Measurements from ENCODE around the gene MGMT. TPM values are rescaled to one million over a fixed set of nuclear protein-coding genes. Genes with fewer than 3 reads are reported as not detected.

The MGMT gene
- polyA plus RNA-seq, 1 experiment, result 10.9 TPM

DNA sequence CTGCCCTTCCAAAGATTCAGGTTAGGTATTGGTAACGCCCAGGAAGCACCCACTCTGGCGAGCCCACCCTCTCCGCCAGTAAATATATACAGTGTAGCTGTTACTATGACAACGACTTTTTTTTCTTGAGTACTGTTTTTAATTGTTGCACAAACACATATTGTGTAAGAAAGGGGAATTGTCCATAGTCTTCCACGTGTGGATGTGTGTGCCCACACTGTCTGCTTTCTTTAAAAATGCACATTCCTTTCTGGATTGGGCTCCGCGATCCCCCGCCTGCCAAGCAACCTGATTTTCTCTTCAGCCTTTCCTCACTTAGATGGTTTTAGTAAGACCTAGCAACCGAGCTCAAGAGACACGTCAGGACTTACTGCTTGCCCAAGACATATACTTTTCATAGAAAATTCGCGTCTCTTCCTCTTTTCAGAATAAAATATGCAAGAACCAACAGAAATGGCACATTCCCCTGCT is 249.2 kb downstream of the MGMT start:
- Histone ChIP-seq H3K4me3 (ENCODE audit: low read depth, low read length) (no peak overlapping the region), H3K27ac (ENCODE audit: low read depth, low read length) (no peak overlapping the region), H3K9me3 (ENCODE audit: control insufficient read depth, insufficient read depth, low read length) (peaks cover 23% of the 10 kb centered on the region), H3K27me3 (ENCODE audit: control insufficient read depth, insufficient read depth, low read length) (no peaks in the 10 kb centered on the region)
- ChIA-PET POLR2A (no interaction called here), CTCF (no interaction called here)
- DNase-seq (ENCODE audit: low read depth, low spot score), result no peak
- TF ChIP-seq, protein P1, sequence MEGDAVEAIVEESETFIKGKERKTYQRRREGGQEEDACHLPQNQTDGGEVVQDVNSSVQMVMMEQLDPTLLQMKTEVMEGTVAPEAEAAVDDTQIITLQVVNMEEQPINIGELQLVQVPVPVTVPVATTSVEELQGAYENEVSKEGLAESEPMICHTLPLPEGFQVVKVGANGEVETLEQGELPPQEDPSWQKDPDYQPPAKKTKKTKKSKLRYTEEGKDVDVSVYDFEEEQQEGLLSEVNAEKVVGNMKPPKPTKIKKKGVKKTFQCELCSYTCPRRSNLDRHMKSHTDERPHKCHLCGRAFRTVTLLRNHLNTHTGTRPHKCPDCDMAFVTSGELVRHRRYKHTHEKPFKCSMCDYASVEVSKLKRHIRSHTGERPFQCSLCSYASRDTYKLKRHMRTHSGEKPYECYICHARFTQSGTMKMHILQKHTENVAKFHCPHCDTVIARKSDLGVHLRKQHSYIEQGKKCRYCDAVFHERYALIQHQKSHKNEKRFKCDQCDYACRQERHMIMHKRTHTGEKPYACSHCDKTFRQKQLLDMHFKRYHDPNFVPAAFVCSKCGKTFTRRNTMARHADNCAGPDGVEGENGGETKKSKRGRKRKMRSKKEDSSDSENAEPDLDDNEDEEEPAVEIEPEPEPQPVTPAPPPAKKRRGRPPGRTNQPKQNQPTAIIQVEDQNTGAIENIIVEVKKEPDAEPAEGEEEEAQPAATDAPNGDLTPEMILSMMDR (IDR thresholded peaks at IDR 0.05; ENCODE audit: low read depth, low read length), result no peak

DNA sequence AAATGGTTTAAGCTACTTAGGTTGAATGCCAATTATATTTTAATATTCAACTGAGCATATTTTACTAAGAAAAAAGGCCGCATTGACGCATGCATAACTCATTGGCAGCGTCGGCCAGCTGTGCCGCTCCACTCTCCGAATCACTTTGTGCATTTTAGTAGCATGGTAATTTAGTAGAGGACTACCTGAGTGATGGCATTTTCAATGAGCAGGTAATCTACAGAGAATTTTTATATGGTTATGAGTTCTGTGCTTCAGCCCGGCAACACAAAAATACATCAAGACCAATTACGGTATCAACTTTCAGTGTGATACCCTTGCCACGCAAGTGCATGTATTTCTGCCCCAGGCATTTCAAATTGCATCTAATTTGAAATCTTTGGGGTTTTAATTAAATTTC is 249.8 kb downstream of the MGMT start:
- Histone ChIP-seq H3K27ac (ENCODE audit: low read depth, low read length) (no peak overlapping the region), H3K4me3 (ENCODE audit: low read depth, low read length) (no peak overlapping the region), H3K9me3 (ENCODE audit: control insufficient read depth, insufficient read depth, low read length) (peaks cover 23% of the 10 kb centered on the region), H3K27me3 (ENCODE audit: control insufficient read depth, insufficient read depth, low read length) (no peaks in the 10 kb centered on the region)
- TF ChIP-seq, protein P1 (IDR thresholded peaks at IDR 0.05; ENCODE audit: low read depth, low read length), result no peak
- no peak for DNase-seq (ENCODE audit: low read depth, low spot score)
- CTCF ChIA-PET, result no interaction called here
- POLR2A ChIA-PET, result no interaction called here

DNA sequence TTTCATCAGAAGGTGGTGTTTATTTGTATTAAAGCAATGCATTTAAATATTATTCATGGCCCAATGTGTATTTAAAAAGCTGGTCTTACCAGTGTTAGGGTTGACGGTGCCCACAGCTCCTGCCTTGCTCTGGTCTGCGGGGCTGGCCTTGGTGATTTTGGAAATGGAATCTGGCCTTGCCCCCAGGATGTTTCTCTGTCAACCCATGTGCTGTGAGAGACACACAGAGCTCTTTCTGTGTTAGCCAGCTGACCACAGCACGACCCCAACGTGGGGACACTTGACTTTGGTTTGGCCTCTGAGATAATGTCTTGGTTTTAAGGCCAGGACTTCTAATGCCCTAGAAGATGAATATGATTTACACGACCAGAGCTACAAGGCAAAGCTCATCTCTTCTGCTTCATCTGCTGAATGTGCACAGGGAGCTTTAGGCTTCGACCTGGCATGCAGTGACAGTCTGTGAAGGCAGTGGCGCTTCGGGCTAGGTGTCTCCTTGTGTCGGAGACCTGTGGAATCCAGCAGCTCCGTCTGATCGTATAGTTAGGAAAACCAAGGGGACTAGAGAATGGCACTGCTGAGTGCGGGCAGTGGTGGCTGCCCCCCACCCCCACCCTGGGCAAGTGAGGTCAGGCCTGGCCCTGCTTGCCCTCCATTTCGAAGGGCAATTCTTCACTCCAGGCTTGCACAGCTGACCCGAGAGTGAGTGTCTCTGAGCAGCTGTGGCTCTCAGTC is 250.9 kb downstream of the MGMT start:
- no peaks in the 10 kb centered on the region for H3K27me3 ChIP-seq (ENCODE audit: control insufficient read depth, insufficient read depth, low read length)
- no peak overlapping the region for H3K4me3 ChIP-seq (ENCODE audit: low read depth, low read length)
- H3K9me3 ChIP-seq (ENCODE audit: control insufficient read depth, insufficient read depth, low read length), result peaks cover 23% of the 10 kb centered on the region
- TF ChIP-seq, protein P1 (IDR thresholded peaks at IDR 0.05; ENCODE audit: low read depth, low read length), result no peak
- no peak for DNase-seq (ENCODE audit: low read depth, low spot score)
- H3K27ac ChIP-seq (ENCODE audit: low read depth, low read length), result no peak overlapping the region
- POLR2A ChIA-PET, result no interaction called here
- CTCF ChIA-PET, result no interaction called here

DNA sequence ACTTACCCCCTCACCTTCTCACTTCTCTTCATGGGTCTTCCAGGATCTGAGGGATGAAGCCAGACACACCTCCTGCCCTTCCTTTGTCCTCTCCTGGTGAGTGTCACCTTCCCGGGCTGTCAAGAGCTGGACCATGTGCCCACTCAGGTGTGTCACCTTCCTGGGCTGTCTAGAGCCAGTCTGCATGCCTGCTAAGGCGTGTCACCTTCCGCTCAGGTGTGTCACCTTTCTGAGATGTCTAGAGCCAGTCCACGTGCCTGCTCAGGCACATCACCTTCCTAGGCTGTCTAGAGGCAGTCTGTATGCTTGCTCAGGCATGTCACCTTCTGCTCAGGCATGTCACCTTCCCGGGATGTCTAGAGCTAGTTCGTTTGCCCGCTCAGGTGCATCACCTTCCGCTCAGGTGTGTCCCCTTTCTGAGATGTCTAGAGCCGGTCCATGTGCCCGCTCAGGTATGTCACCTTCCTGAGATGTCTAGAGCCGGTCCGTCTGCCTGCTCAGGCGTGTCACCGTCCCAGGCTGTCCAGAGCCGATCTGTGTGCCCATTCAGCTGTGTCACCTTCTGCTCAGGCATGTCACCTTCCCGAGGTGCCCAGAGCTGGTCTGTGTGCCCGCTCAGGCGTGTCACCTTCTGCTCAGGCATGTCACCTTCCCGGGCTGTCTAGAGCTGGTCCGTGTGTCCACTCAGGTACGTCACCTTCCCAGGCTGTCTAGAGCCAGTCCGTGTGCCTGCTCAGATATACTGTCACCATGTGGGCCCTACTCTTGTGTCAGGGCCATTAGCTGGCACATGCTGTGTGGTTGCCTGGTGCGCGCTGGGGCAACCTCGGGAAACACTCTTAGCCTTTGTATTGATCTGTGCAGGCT is 251.7 kb downstream of the MGMT start:
- no peak overlapping the region for H3K4me3 ChIP-seq (ENCODE audit: low read depth, low read length)
- TF ChIP-seq, protein P1 (IDR thresholded peaks at IDR 0.05; ENCODE audit: low read depth, low read length), result no peak
- DNase-seq (ENCODE audit: low read depth, low spot score), result no peak
- H3K9me3 ChIP-seq (ENCODE audit: control insufficient read depth, insufficient read depth, low read length), result peaks cover 23% of the 10 kb centered on the region
- no peaks in the 10 kb centered on the region for H3K27me3 ChIP-seq (ENCODE audit: control insufficient read depth, insufficient read depth, low read length)
- H3K27ac ChIP-seq (ENCODE audit: low read depth, low read length), result no peak overlapping the region
- CTCF ChIA-PET, result no interaction called here
- POLR2A ChIA-PET, result no interaction called here

DNA sequence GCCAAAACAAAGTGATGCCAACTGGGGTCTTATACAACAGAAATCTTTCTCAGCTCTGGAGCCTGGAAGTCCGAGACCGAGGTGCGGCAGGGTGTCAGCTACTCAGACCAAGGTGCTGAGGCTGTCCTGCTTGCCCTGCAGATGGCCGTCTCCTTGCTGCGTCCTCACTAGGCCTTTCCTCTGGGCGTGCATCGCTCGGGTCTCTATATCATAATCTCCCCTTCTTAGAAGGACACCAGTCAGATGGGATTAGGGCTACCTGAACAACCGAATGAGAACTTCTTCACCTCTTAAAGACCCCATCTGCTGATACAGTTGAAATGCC is 252.3 kb downstream of the MGMT start:
- POLR2A ChIA-PET, result no interaction called here
- no peaks in the 10 kb centered on the region for H3K27me3 ChIP-seq (ENCODE audit: control insufficient read depth, insufficient read depth, low read length)
- no peak overlapping the region for H3K27ac ChIP-seq (ENCODE audit: low read depth, low read length)
- H3K4me3 ChIP-seq (ENCODE audit: low read depth, low read length), result no peak overlapping the region
- H3K9me3 ChIP-seq (ENCODE audit: control insufficient read depth, insufficient read depth, low read length), result peaks cover 20% of the 10 kb centered on the region
- CTCF ChIA-PET, result no interaction called here
- DNase-seq (ENCODE audit: low read depth, low spot score), result no peak
- TF ChIP-seq, protein P1 (IDR thresholded peaks at IDR 0.05; ENCODE audit: low read depth, low read length), result no peak
